Kidney (tissue), 22 donors: ENCODE measurements around the gene PPEF2. TPM values are rescaled to one million over a fixed set of nuclear protein-coding genes. Genes with fewer than 3 reads are reported as not detected.

Source experiments
- DNase-seq, 5 donors: peaks; one replicate each; pipeline ENCODE4 v3.0.0-alpha.2; 2013 to 2020
- FAIRE-seq: peaks from 2 replicates; lab custom pipeline; 2012; peaks lifted over from hg19 to GRCh38; lab: Jason Lieb, UNC
- H3K27ac ChIP-seq, 2 donors: one replicate each; pipeline ENCODE4 v1.7.0; 2013; ENCODE audit warnings: low read depth in 2 of 2, low read length in 2 of 2, inconsistent platforms in 1 of 2
- H3K27me3 ChIP-seq: one replicate; pipeline ENCODE4 v1.7.1; 2013; ENCODE audit warnings: low read length, inconsistent platforms; ENCODE audit not compliant: control insufficient read depth, insufficient read depth
- H3K36me3 ChIP-seq, 3 donors: one replicate each; pipeline versions ENCODE4 v1.7.0 to v1.7.1; 2013; ENCODE audit warnings: low read length in 3 of 3, control low read depth in 1 of 3, inconsistent platforms in 1 of 3; ENCODE audit not compliant: insufficient read depth in 3 of 3, control insufficient read depth in 2 of 3
- H3K4me1 ChIP-seq, 3 donors: one replicate each; pipeline versions ENCODE4 v1.7.0 to v1.7.1; 2013; ENCODE audit warnings: low read length in 3 of 3, inconsistent platforms in 1 of 3, low read depth in 1 of 3; ENCODE audit not compliant: control insufficient read depth in 2 of 3, insufficient read depth in 2 of 3
- H3K4me3 ChIP-seq, 3 donors: one replicate each; pipeline versions ENCODE4 v1.7.0 to v1.8.1; 2013; ENCODE audit warnings: low read length in 3 of 3, control low read depth in 1 of 3, inconsistent platforms in 1 of 3
- H3K9ac ChIP-seq, 3 donors: one replicate each; pipeline versions ENCODE4 v1.7.0 to v1.7.1; 2013; ENCODE audit warnings: low read length in 3 of 3, control low read depth in 1 of 3, inconsistent platforms in 1 of 3
- H3K9me3 ChIP-seq, 3 donors: one replicate each; pipeline versions ENCODE4 v1.7.0 to v1.7.1; 2013; ENCODE audit warnings: low read length in 3 of 3, control low read depth in 1 of 3, inconsistent platforms in 1 of 3; ENCODE audit not compliant: control insufficient read depth in 2 of 3, insufficient read depth in 1 of 3
- CTCF ChIP-seq: IDR thresholded peaks from 3 replicates; pipeline ENCODE4 v1.5.1; 2012; ENCODE audit warnings: mild to moderate bottlenecking, moderate library complexity, borderline replicate concordance; ENCODE audit not compliant: insufficient read depth; ENCODE audit errors: extremely low read depth
- intact Hi-C: fragments of 100-400 bp; cut with DNase I; formaldehyde crosslinking; loops from one replicate; pipeline ENCODE4 v1.11.1; 2022
- long read RNA-seq, 10 donors: library from polyadenylated mRNA in 1 of 10; unstranded in 1 of 10; transcript quantifications; one replicate each; pipeline ENCODE4 v2.0.0 and lab custom pipeline, GENCODE V29; 2021 to 2026
- polyA plus RNA-seq: library from polyadenylated mRNA; stranded (reverse); fragments of 350-450 nt; fragmentation: Illumina TruSeq; extraction: RNeasy Lipid Tissue Mini Kit (QIAGEN cat#74804); gene quantifications from one replicate; pipeline ENCODE4 v1.2.3, GENCODE V29; 2014; ENCODE audit warnings: low read depth, low replicate concordance; ENCODE audit not compliant: insufficient read depth
- total RNA-seq: library from RNA; stranded (reverse); fragmentation: NEBNext Ultra II Directional; extraction: Animal tissue kit (Norgen Biotek cat#: 25700); gene quantifications from one replicate; pipeline ENCODE4 v1.2.1, GENCODE V29; 2021
- donor health status: control.
- donor health status: control.
- donor health status: control.
- donor health status: control.
- donor health status: control.
- donor health status: DM: yes; HTN: yes; CAD: no.
- donor health status: Normal renal cell carcinoma (clear cell type).

PPEF2 gene
- total RNA-seq (not detected), polyA plus RNA-seq (not detected)
- long read RNA-seq, donor 1 = 0 reads
- long read RNA-seq, donor 2 = 0 reads
- long read RNA-seq, donor 3 = 0 reads
- long read RNA-seq, donor 4 = 0 reads
- long read RNA-seq, donor 5 = 0 reads
- long read RNA-seq, donor 6 = 0 reads
- long read RNA-seq, donor 7 = 0 reads
- long read RNA-seq, donor 8 = 0 reads
- long read RNA-seq, donor 9 = 0 reads
- long read RNA-seq, donor 10 = 0 reads

GRCh38 chr4:75902352-75902751 is at the start of gene PPEF2:
Gene PPEF2, minus strand, starts transcription at chr4:75902452. Its CDS starts 6,127 bp downstream, at chr4:75896325.
- H3K27ac ChIP-seq = no peak within 1 kb of the TSS
- TF ChIP-seq CTCF = no peak
- intact Hi-C loops = no loop called here
- H3K4me3 ChIP-seq = no peak within 1 kb of the TSS
- no peaks in the 10 kb centered on the region for H3K27me3 ChIP-seq
- no peaks in the 10 kb centered on the region for H3K9me3 ChIP-seq
- FAIRE-seq (no peak), DNase-seq (no peak)
- H3K4me1 ChIP-seq = no peaks in the 10 kb centered on the region
- H3K36me3 ChIP-seq = no peaks in the 10 kb centered on the region
- no peak within 1 kb of the TSS for H3K9ac ChIP-seq

GRCh38 chr4:75950213-75950815 is 48.1 kb upstream of the PPEF2 start:
- FAIRE-seq (no peak), DNase-seq (no peak)
- peaks cover 2 to 30% (median 20%) of the 10 kb centered on the region in 3 donors for H3K36me3 ChIP-seq

GRCh38 chr4:75948822-75949444 is 46.7 kb upstream of the PPEF2 start:
- Histone ChIP-seq H3K9ac (no peak overlapping the region), H3K27me3 (no peaks in the 10 kb centered on the region), H3K9me3 (no peaks in the 10 kb centered on the region), H3K36me3 (peaks cover 2 to 25% (median 20%) of the 10 kb centered on the region in 3 donors), H3K27ac (no peak overlapping the region), H3K4me1 (no peaks in the 10 kb centered on the region), H3K4me3 (no peak overlapping the region)
- no peak for TF ChIP-seq CTCF
- FAIRE-seq (no peak), DNase-seq (no peak)
- intact Hi-C loops = no loop called here

More at GRCh38 chr4:75950213-75950815, 48.1 kb upstream of the PPEF2 start:
- H3K27ac ChIP-seq = no peak overlapping the region
- no peaks in the 10 kb centered on the region for H3K9me3 ChIP-seq
- intact Hi-C loops = no loop called here
- no peaks in the 10 kb centered on the region for H3K27me3 ChIP-seq
- H3K9ac ChIP-seq = no peak overlapping the region
- no peaks in the 10 kb centered on the region for H3K4me1 ChIP-seq
- H3K4me3 ChIP-seq = no peak overlapping the region
- no peak for TF ChIP-seq CTCF
